ENCODE measurements around the gene SEMA3B. TPM values are rescaled to one million over a fixed set of nuclear protein-coding genes. Genes with fewer than 3 reads are reported as not detected.

SEMA3B gene
- total RNA-seq, 1 donor from 2014 or later: 0.66 TPM

DNA sequence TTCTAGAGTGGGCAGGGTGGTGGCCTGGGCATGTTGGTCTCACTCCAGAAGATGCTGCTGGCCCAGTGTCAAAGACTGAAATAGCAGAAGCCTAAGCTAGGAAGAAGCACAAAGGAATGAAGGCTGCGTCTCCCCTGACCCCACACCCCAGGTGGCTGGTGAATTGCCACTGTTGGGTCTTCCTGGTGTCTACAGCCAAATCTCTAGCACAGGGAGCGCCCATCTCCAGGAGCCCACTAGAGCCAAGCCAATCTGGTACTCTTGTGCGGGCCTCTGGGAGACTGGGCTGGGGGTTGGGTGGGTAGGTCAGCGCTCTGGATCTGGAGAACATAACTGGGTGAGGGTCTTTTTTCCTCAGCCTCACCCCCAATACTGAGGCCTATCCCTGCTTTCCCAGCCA lies 58.2 kb downstream of the SEMA3B start:
- no peak for DNase-seq (ENCODE audit: low read depth, low spot score)

Other genes with a start within 250 kb of the SEMA3B start
- gene RBM5, start 180.2 kb upstream of the SEMA3B start, total RNA-seq: 116 and 184 TPM in 2 replicates
- 73.6 and 80.9 TPM in 2 replicates for gene SEMA3F, start 113.8 kb upstream of the SEMA3B start, total RNA-seq
- gene GNAT1, start 77.5 kb upstream of the SEMA3B start, total RNA-seq: under 0.01 TPM in 1 of 2 replicates, not detected in the other
- gene SLC38A3, start 63.9 kb upstream of the SEMA3B start, total RNA-seq: 0.07 TPM in 1 of 2 replicates, not detected in the other
- gene GNAI2, start 32.9 kb upstream of the SEMA3B start, total RNA-seq: 597 and 651 TPM in 2 replicates
- gene LSMEM2, start 9.9 kb downstream of the SEMA3B start, total RNA-seq: not detected in 2 replicates
- gene IFRD2, start 23.3 kb downstream of the SEMA3B start, total RNA-seq: 148 and 187 TPM in 2 replicates
- gene HYAL3, start 30.3 kb downstream of the SEMA3B start, total RNA-seq: 9.6 and 10.3 TPM in 2 replicates
- gene NAA80, start 30.3 kb downstream of the SEMA3B start, total RNA-seq: 2.6 and 3.6 TPM in 2 replicates
- gene HYAL1, start 34.4 kb downstream of the SEMA3B start, total RNA-seq: 6.9 and 7.1 TPM in 2 replicates
- gene HYAL2, start 53.6 kb downstream of the SEMA3B start, total RNA-seq: 535 and 564 TPM in 2 replicates
- gene TUSC2, start 59.1 kb downstream of the SEMA3B start, total RNA-seq: 24.8 and 36.5 TPM in 2 replicates
- gene RASSF1, start 71.7 kb downstream of the SEMA3B start, total RNA-seq: 17.0 and 22.5 TPM in 2 replicates
- gene ZMYND10, start 76.6 kb downstream of the SEMA3B start, total RNA-seq: 0.13 and 0.35 TPM in 2 replicates
- gene NPRL2, start 81.6 kb downstream of the SEMA3B start, total RNA-seq: 19.9 and 20.1 TPM in 2 replicates
- 19.1 and 26.3 TPM in 2 replicates for gene CYB561D2, start 81.7 kb downstream of the SEMA3B start, total RNA-seq
- 36.8 and 38.1 TPM in 2 replicates for gene TMEM115, start 90.4 kb downstream of the SEMA3B start, total RNA-seq
- not detected in 2 replicates for gene CACNA2D2, start 234.5 kb downstream of the SEMA3B start, total RNA-seq

All from pulmonary artery endothelial cell (primary cell).